Activated naive CD4-positive, alpha-beta T cell treated with anti-CD3 and anti-CD28 coated beads, Interleukin-2, amount 50 U/mL, for 24 hours (primary cell): ENCODE results near the gene CXCL9.
"Not testable (repeated sequence)": the region's sequence is repeated elsewhere in the genome, so short reads cannot be mapped to it uniquely, and the experiment has no call there.

Experiments used
- H3K27ac Mint-ChIP-seq: one replicate; pipeline ENCODE4 v1.8.0; 2021; ENCODE audit warnings: mild to moderate bottlenecking, mixed read lengths
- H3K27me3 Mint-ChIP-seq: one replicate; pipeline ENCODE4 v1.8.0; 2021; ENCODE audit warnings: mixed read lengths
- H3K36me3 Mint-ChIP-seq: one replicate; pipeline ENCODE4 v1.8.0; 2021; ENCODE audit warnings: mixed read lengths
- H3K4me1 Mint-ChIP-seq: one replicate; pipeline ENCODE4 v1.8.0; 2021; ENCODE audit warnings: mixed read lengths
- H3K4me3 Mint-ChIP-seq: one replicate; pipeline ENCODE4 v1.8.0; 2021; ENCODE audit warnings: mild to moderate bottlenecking, mixed read lengths
- H3K9me3 Mint-ChIP-seq: one replicate; pipeline ENCODE4 v1.8.0; 2021; ENCODE audit warnings: mixed read lengths

Gene CXCL9

DNA sequence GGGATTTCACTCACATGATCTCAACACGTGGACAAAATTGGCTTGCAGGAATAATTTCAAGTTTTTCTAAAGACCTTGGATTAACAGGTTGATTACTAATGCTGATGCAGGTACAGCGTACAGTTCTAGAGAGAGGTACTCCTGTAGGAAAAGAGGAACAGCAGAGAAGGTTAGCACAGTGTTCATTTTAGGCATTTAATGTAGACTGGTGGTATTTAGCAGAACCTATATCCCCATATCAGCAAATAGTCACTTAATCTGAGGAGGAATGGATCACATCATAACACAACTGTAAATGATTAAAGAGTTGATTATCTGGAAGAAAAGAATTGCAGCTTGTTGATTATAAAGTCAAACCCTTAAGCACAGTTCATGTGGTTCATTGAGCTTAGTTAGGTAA is 15.4 kb upstream of the CXCL9 start:
- Mint-ChIP-seq H3K27me3 (no peaks in the 10 kb centered on the region), H3K4me1 (peaks cover 20% of the 10 kb centered on the region), H3K9me3 (no peaks in the 10 kb centered on the region), H3K36me3 (no peaks in the 10 kb centered on the region), H3K27ac (no peak overlapping the region), H3K4me3 (no peak overlapping the region)

DNA sequence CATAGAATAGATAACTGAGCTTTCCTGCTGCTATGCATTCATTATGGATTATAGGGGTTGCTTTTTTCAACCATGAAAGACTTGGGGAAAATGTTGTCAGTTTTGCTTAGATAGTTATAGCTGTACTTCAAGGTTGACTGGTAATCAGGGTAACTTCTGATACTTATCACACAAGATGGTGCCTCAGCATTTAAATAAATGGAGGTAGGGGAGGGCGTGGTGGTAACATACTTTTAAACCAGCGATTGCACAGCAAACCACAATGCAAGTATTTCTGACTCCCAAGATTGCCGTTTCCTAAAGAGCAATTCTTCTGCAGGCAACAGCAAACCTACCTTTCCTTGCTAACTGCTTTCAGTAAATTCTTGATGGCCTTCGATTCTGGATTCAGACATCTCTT is 14.7 kb upstream of the CXCL9 start:
- Mint-ChIP-seq H3K27me3 (no peaks in the 10 kb centered on the region), H3K4me1 (peaks cover 15% of the 10 kb centered on the region), H3K36me3 (no peaks in the 10 kb centered on the region), H3K4me3 (no peak overlapping the region), H3K9me3 (no peaks in the 10 kb centered on the region), H3K27ac (no peak overlapping the region)

- Mint-ChIP-seq H3K9me3 (no peaks in the 10 kb centered on the region), H3K4me1 (no peaks in the 10 kb centered on the region), H3K27me3 (no peaks in the 10 kb centered on the region), H3K27ac (no peak overlapping the region), H3K4me3 (no peak overlapping the region), H3K36me3 (no peaks in the 10 kb centered on the region)
Measured at GRCh38 chr4:76017056-76017686, 9.9 kb upstream of the CXCL9 start.

DNA sequence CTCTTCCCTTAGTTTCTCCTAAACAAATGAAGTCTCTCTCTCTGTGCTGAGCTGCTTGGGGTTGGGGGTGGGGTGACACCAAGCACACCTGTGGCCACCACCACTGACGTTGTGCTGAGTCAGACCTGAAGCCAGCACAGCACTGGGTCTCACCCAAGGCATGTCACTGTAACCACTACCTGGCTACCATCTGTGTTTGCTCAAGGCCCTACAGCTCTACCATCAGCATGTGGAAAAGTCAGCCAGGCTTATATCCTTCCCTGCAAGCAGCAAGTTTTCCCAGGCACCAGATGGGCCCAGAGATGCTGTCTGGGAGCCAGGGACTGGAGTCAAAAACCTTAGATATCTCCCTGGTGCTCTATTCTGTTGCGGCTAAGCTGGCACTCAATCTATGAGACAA is 9.1 kb upstream of the CXCL9 start:
- Mint-ChIP-seq H3K4me1 (no peaks in the 10 kb centered on the region), H3K9me3 (no peaks in the 10 kb centered on the region), H3K36me3 (no peaks in the 10 kb centered on the region), H3K4me3 (no peak overlapping the region), H3K27ac (no peak overlapping the region), H3K27me3 (no peaks in the 10 kb centered on the region)

DNA sequence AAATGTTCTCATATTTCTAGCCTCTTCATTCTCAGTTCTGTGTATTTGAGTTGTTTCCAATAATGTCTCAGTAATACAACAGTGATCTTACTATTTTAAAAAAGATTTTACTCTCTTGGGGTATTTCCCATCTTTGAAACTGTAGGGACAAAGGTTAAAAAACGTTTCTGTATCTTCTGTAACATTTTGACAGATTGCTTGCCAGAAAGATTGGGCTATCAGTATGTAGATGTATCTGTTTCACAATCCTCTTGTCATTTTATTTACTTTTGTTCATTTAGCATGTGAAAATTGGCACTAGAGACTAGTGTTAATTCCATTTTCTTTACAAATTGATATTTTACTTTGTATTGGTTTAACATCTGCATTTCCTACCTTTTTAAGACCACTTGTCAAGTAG is 6.2 kb upstream of the CXCL9 start:
- Mint-ChIP-seq H3K4me1 (no peaks in the 10 kb centered on the region), H3K9me3 (no peaks in the 10 kb centered on the region), H3K27ac (no peak overlapping the region), H3K4me3 (no peak overlapping the region), H3K36me3 (no peaks in the 10 kb centered on the region), H3K27me3 (no peaks in the 10 kb centered on the region)

- H3K27ac Mint-ChIP-seq: no peak overlapping the region
- no peak overlapping the region for H3K4me3 Mint-ChIP-seq
- H3K9me3 Mint-ChIP-seq: no peaks in the 10 kb centered on the region
- peaks cover 1% of the 10 kb centered on the region for H3K27me3 Mint-ChIP-seq
- H3K36me3 Mint-ChIP-seq: no peaks in the 10 kb centered on the region
- H3K4me1 Mint-ChIP-seq: no peaks in the 10 kb centered on the region
Measured at GRCh38 chr4:76012388-76012801, 5.1 kb upstream of the CXCL9 start.

DNA sequence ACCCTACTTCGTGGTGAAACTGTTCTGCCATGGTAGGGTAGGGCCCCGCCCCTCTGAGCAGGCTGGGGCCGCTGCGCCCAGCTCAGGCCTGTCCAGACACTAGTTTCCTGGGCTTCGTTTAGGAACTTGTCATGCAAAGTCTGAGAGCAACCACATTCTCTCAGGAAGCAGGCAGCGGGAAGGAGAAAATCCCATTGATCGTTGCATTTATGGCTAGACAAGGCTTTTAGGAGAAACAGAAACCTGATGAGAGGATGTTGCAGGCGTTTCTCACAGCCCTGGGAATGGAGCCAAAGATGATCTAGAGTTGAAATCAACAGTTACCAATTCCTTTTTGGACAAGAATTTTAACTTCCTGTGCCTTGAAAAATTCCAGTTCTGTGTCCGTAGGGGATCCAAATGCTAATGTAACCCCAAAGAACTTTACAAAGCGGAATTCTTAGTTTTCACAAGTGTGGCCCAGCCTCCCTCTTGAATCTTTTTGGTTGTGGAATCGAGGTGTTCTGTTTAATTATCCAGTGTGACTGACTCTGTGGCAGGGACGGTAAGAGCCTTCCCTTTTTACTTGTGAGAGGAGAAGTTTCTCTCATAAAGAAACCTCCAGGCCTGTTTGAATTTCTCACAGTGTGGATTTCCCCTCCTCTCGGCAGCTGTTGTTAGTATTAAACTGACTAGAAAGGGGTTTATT is 4.5 kb upstream of the CXCL9 start:
- Mint-ChIP-seq H3K4me1 (no peaks in the 10 kb centered on the region), H3K36me3 (no peaks in the 10 kb centered on the region), H3K4me3 (no peak overlapping the region), H3K27ac (no peak overlapping the region), H3K9me3 (no peaks in the 10 kb centered on the region), H3K27me3 (peaks cover 1% of the 10 kb centered on the region)

DNA sequence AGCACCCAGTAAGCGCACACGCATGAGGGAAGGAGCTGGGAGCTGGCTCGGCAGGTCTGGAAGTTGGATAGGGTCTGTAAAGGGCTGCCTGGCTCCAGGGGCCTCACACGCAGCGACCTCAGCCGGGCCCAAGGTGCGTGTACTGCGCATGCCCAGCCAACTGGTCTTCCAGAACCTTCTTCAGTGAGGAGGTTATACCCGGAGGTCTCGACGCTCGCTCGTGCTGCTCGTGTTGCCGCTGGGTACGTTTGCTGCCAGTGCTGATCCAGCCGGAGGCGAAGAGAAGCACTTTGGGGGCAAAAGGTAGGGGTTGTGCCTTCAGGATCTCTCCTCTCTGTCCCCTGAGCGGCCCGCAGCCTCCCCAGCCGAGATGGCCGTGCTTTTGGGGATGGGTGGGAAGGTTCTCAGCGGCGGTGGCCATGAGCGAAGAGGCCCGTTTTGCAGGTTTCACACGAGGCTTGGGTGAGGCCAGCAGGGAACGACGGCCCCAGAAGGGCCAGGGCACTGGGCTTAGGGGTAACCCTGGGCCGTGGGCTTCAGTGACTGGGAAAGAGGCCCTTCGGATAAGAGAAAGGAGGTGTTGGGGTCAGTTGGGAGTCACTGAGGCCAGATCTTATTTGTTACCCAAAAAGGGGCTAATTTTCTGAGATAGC is 3.8 kb upstream of the CXCL9 start:
- Mint-ChIP-seq H3K9me3 (no peaks in the 10 kb centered on the region), H3K4me3 (no peak overlapping the region), H3K36me3 (no peaks in the 10 kb centered on the region), H3K27ac (no peak overlapping the region), H3K27me3 (peaks cover 1% of the 10 kb centered on the region), H3K4me1 (no peaks in the 10 kb centered on the region)

- Mint-ChIP-seq H3K27ac (no peak overlapping the region), H3K4me1 (no peaks in the 10 kb centered on the region), H3K27me3 (peaks cover 1% of the 10 kb centered on the region), H3K9me3 (no peaks in the 10 kb centered on the region), H3K4me3 (no peak overlapping the region), H3K36me3 (no peaks in the 10 kb centered on the region)
Measured at GRCh38 chr4:76010576-76010975, 3.3 kb upstream of the CXCL9 start.

DNA sequence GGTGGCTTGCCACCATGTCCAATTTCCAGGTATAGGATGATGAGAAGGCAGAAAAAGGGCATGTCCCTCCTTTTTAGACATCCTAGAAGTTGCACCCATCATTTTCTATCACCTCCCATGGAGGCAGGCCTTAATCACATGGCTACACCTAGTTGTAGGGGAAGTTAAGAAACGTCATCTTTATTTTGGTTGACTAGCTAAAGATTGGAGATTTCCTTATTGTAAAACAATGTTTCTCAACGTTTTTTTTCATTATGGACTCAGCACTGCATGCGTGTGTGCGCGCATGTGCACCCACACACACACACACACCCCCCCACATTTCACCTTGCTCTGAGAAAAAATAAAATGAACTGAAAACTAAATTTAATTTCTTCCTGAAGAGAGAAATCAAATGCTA is 2.0 kb upstream of the CXCL9 start:
- no peak overlapping the region for H3K27ac Mint-ChIP-seq
- H3K4me3 Mint-ChIP-seq: no peak overlapping the region
- H3K9me3 Mint-ChIP-seq: no peaks in the 10 kb centered on the region
- H3K36me3 Mint-ChIP-seq: no peaks in the 10 kb centered on the region
- H3K27me3 Mint-ChIP-seq: peaks cover 1% of the 10 kb centered on the region
- no peaks in the 10 kb centered on the region for H3K4me1 Mint-ChIP-seq

- Mint-ChIP-seq H3K27me3 (peaks cover 6% of the 10 kb centered on the region), H3K4me1 (no peaks in the 10 kb centered on the region), H3K36me3 (no peaks in the 10 kb centered on the region), H3K9me3 (no peaks in the 10 kb centered on the region), H3K27ac (no peak overlapping the region), H3K4me3 (no peak overlapping the region)
Measured at GRCh38 chr4:76003620-76004019, 3.7 kb downstream of the CXCL9 start.

GRCh38 chr4:76003035-76003434 is 4.3 kb downstream of the CXCL9 start:
- Mint-ChIP-seq H3K4me1 (no peaks in the 10 kb centered on the region), H3K4me3 (no peak overlapping the region), H3K36me3 (no peaks in the 10 kb centered on the region), H3K27ac (no peak overlapping the region), H3K9me3 (no peaks in the 10 kb centered on the region), H3K27me3 (peaks cover 4% of the 10 kb centered on the region)

GRCh38 chr4:76002176-76002575 is 5.1 kb downstream of the CXCL9 start:
- Mint-ChIP-seq H3K4me3 (no peak overlapping the region), H3K4me1 (no peaks in the 10 kb centered on the region), H3K36me3 (no peaks in the 10 kb centered on the region), H3K27me3 (peaks cover 4% of the 10 kb centered on the region), H3K27ac (no peak overlapping the region), H3K9me3 (no peaks in the 10 kb centered on the region)

- Mint-ChIP-seq H3K27me3 (peaks cover 4% of the 10 kb centered on the region), H3K9me3 (no peaks in the 10 kb centered on the region), H3K27ac (no peak overlapping the region), H3K36me3 (no peaks in the 10 kb centered on the region), H3K4me3 (no peak overlapping the region), H3K4me1 (no peaks in the 10 kb centered on the region)
Measured at GRCh38 chr4:76001700-76002099, 5.6 kb downstream of the CXCL9 start.

DNA sequence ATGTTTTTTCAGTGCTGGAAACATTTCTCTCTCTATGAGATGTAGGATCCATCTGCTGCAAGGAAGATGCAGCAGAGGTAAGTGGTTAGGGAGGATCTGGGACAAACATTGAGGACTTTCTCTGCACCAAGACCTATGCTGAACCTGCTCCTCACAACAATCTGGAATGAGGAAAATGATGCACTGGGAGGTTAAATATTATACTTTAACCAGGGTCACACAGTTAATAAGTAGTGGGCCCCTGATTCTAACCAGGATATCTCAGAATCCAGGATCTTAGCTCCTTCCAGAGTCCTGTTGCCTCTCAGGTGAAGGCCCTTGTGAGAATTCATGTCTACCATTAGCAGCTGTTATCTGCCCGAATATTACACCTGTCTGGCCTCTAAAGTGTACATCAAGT is 7.0 kb downstream of the CXCL9 start:
- no peak overlapping the region for H3K27ac Mint-ChIP-seq
- H3K9me3 Mint-ChIP-seq: no peaks in the 10 kb centered on the region
- H3K36me3 Mint-ChIP-seq: no peaks in the 10 kb centered on the region
- no peaks in the 10 kb centered on the region for H3K4me1 Mint-ChIP-seq
- peaks cover 4% of the 10 kb centered on the region for H3K27me3 Mint-ChIP-seq
- H3K4me3 Mint-ChIP-seq: no peak overlapping the region

DNA sequence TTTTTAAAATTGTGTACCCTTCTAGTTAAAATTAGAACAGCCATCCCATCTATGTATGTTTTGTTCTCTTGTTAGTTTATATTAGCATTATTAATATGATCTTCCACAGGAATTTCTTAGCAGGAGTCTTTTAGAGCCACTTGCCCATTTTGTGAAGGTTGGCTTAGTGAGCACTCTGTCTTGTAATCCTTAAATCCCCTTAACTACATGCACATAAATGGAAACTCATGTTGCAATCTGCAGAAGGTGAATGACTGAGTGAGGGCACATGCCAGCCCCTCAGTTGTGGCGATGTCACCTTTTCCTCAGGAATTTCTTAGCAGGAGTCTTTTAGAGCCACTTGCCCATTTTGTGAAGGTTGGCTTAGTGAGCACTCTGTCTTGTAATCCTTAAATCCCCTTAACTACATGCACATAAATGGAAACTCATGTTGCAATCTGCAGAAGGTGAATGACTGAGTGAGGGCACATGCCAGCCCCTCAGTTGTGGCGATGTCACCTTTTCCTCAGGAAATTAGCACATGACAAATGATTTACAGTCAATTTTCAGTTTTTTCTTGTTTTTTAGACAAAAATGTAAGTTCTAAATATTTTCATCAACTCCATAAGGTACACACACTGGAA is 8.7 kb downstream of the CXCL9 start:
- H3K4me3 Mint-ChIP-seq, H3K4me1 Mint-ChIP-seq, H3K36me3 Mint-ChIP-seq, H3K27me3 Mint-ChIP-seq, H3K9me3 Mint-ChIP-seq, H3K27ac Mint-ChIP-seq: not testable (repeated sequence)
